ENCODE results near the gene FBXW2.
A peak's percentile ranks its signal among the peaks of the same experiment; 100 is the strongest.

The FBXW2 gene

GRCh38 chr9:120759755-120760400, 33.3 kb downstream of the FBXW2 start:
- DNase-seq, result no peak
- H3K27me3 ChIP-seq (ENCODE audit: insufficient read depth, low read depth, severe bottlenecking), result no peaks in the 10 kb centered on the region
- peaks cover 53% of the 10 kb centered on the region for H3K36me3 ChIP-seq
- H3K9me3 ChIP-seq (ENCODE audit: severe bottlenecking), result no peaks in the 10 kb centered on the region
- TF ChIP-seq CTCF (IDR thresholded peaks at IDR 0.05; ENCODE audit: low read depth, low read length), result no peak
- no peak overlapping the region for H3K4me3 ChIP-seq (ENCODE audit: low read depth, low read length)
- H3K27ac ChIP-seq, result no peak overlapping the region

- Histone ChIP-seq H3K36me3 (peaks cover 40% of the 10 kb centered on the region), H3K27me3 (ENCODE audit: insufficient read depth, low read depth, severe bottlenecking) (no peaks in the 10 kb centered on the region), H3K4me3 (ENCODE audit: low read depth, low read length) (no peak overlapping the region), H3K9me3 (ENCODE audit: severe bottlenecking) (no peaks in the 10 kb centered on the region), H3K27ac (no peak overlapping the region)
- no peak for TF ChIP-seq CTCF (IDR thresholded peaks at IDR 0.05; ENCODE audit: low read depth, low read length)
- DNase-seq, result no peak
These were observed 34.7 kb downstream of the FBXW2 start for GRCh38 chr9:120758544-120758943.

GRCh38 chr9:120757026-120757913, 35.9 kb downstream of the FBXW2 start:
- Histone ChIP-seq H3K27me3 (ENCODE audit: insufficient read depth, low read depth, severe bottlenecking) (no peaks in the 10 kb centered on the region), H3K9me3 (ENCODE audit: severe bottlenecking) (no peaks in the 10 kb centered on the region), H3K4me3 (ENCODE audit: low read depth, low read length) (no peak overlapping the region), H3K27ac (no peak overlapping the region), H3K36me3 (peaks cover 29% of the 10 kb centered on the region)
- no peak for DNase-seq
- TF ChIP-seq CTCF (IDR thresholded peaks at IDR 0.05; ENCODE audit: low read depth, low read length), result no peak

GRCh38 chr9:120756531-120756930, 36.7 kb downstream of the FBXW2 start:
- H3K27me3 ChIP-seq (ENCODE audit: insufficient read depth, low read depth, severe bottlenecking), result no peaks in the 10 kb centered on the region
- peaks cover 25% of the 10 kb centered on the region for H3K36me3 ChIP-seq
- H3K9me3 ChIP-seq (ENCODE audit: severe bottlenecking), result no peaks in the 10 kb centered on the region
- DNase-seq, result no peak
- no peak for TF ChIP-seq CTCF (IDR thresholded peaks at IDR 0.05; ENCODE audit: low read depth, low read length)
- no peak overlapping the region for H3K27ac ChIP-seq
- no peak overlapping the region for H3K4me3 ChIP-seq (ENCODE audit: low read depth, low read length)

GRCh38 chr9:120755810-120756434, 37.3 kb downstream of the FBXW2 start:
- DNase-seq, result peak; percentile 60
- no peaks in the 10 kb centered on the region for H3K27me3 ChIP-seq (ENCODE audit: insufficient read depth, low read depth, severe bottlenecking)
- peaks cover 21% of the 10 kb centered on the region for H3K36me3 ChIP-seq
- no peak overlapping the region for H3K27ac ChIP-seq
- no peak overlapping the region for H3K4me3 ChIP-seq (ENCODE audit: low read depth, low read length)
- TF ChIP-seq CTCF (IDR thresholded peaks at IDR 0.05; ENCODE audit: low read depth, low read length), result peak; percentile 75
- no peaks in the 10 kb centered on the region for H3K9me3 ChIP-seq (ENCODE audit: severe bottlenecking)

Measured in WERI-Rb-1 (cell line).